Endothelial cell of umbilical vein (primary cell): ENCODE results near the gene WBP2. TPM values are rescaled to one million over a fixed set of nuclear protein-coding genes. Genes with fewer than 3 reads are reported as not detected.

Source experiments
- BruUV-seq: library from RNA; stranded (reverse); fragments of 400-500 nt; replicated peaks from 2 replicates; lab custom pipeline; 2021; lab: Mats Ljungman, UMichigan
- CTCF ChIA-PET: fragments of 300-600, 350-600 bp; sonication (Branson Sonifier 250); formaldehyde crosslinking; loops from one replicate; lab custom pipeline; 2021; ENCODE audit warnings: antibody characterized with exemption, inconsistent platforms; lab: Charles Lee
- POLR2A ChIA-PET: fragments of 300-600, 350-600 bp; sonication (Branson Sonifier 250); formaldehyde crosslinking; loops from one replicate; lab custom pipeline; 2021; ENCODE audit warnings: antibody characterized with exemption, inconsistent platforms; lab: Charles Lee
- DNase-seq: peaks from one replicate; pipeline ENCODE4 v3.0.0-alpha.2; 2011; ENCODE audit warnings: low read depth, low spot score
- FAIRE-seq: peaks from 2 replicates; lab custom pipeline; 2011; peaks lifted over from hg19 to GRCh38; lab: Jason Lieb, UNC
- H2AFZ ChIP-seq: 2 replicates; pipeline ENCODE4 v1.6.0; 2012; ENCODE audit warnings: low read depth, low read length, control low read depth, inconsistent platforms
- H3K27ac ChIP-seq: 2 replicates; pipeline ENCODE4 v1.5.1; 2011; ENCODE audit warnings: low read depth, mild to moderate bottlenecking, control low read depth, low read length, moderate library complexity; ENCODE audit not compliant: insufficient read depth
- H3K27me3 ChIP-seq, 2 experiments: 2 replicates each; pipeline versions ENCODE4 v1.6.0 to v1.6.1; 2011; ENCODE audit warnings: low read length in 2 of 2, mixed read lengths in 1 of 2; ENCODE audit not compliant: control insufficient read depth in 2 of 2, insufficient read depth in 2 of 2
- H3K36me3 ChIP-seq, 2 experiments: 2 replicates in 1 of 2; 3 replicates in 1 of 2; pipeline ENCODE4 v1.5.1; 2011; ENCODE audit warnings: low read length in 2 of 2, mild to moderate bottlenecking in 1 of 2, moderate library complexity in 1 of 2; ENCODE audit not compliant: control insufficient read depth in 2 of 2, insufficient read depth in 2 of 2; ENCODE audit errors: extremely low read depth in 1 of 2
- H3K4me1 ChIP-seq: 3 replicates; pipeline ENCODE4 v1.5.1; 2011; ENCODE audit warnings: mild to moderate bottlenecking, low read length; ENCODE audit not compliant: control insufficient read depth, insufficient read depth; ENCODE audit errors: extremely low read depth
- H3K4me2 ChIP-seq: 2 replicates; pipeline ENCODE4 v1.6.1; 2011; ENCODE audit warnings: low read length, control low read depth, mixed read lengths; ENCODE audit not compliant: insufficient read depth
- H3K4me3 ChIP-seq, 3 experiments: fragments of 200-600 bp in 1 of 3; sonication (generic), shearing (Covaris generic) in 1 of 3; replicated peaks in 1 of 3; 2 replicates each; pipeline ENCODE4 v1.5.1; 2011 to 2016; ENCODE audit warnings: control low read depth in 3 of 3, low read length in 3 of 3, mild to moderate bottlenecking in 2 of 3, inconsistent platforms in 1 of 3, low read depth in 1 of 3, moderate library complexity in 1 of 3; ENCODE audit not compliant: insufficient read depth in 1 of 3
- H3K79me2 ChIP-seq: 2 replicates; pipeline ENCODE4 v1.6.0; 2012; ENCODE audit warnings: low read length, inconsistent platforms; ENCODE audit not compliant: control insufficient read depth, insufficient read depth
- H3K9ac ChIP-seq: replicated peaks from 2 replicates; pipeline ENCODE3; 2011; ENCODE audit warnings: low read length, control low read depth; ENCODE audit not compliant: insufficient read depth; ENCODE audit errors: extremely low read depth
- H3K9me1 ChIP-seq: replicated peaks from 3 replicates; pipeline ENCODE4 v1.6.0; 2011; ENCODE audit warnings: mild to moderate bottlenecking, low read length; ENCODE audit not compliant: control insufficient read depth, insufficient read depth; ENCODE audit errors: extremely low read depth
- H3K9me3 ChIP-seq: replicated peaks from 2 replicates; pipeline ENCODE4 v1.5.1; 2012; ENCODE audit warnings: low read length, inconsistent platforms; ENCODE audit not compliant: control insufficient read depth, insufficient read depth
- H4K20me1 ChIP-seq: replicated peaks from 2 replicates; pipeline ENCODE3; 2011; ENCODE audit warnings: mild to moderate bottlenecking, low read length; ENCODE audit not compliant: control insufficient read depth, insufficient read depth; ENCODE audit errors: extremely low read depth
- EZH2 ChIP-seq: IDR thresholded peaks from 2 replicates; pipeline ENCODE4 v1.6.1; 2012; ENCODE audit warnings: borderline replicate concordance, low read depth, mild to moderate bottlenecking, moderate library complexity, low read length, inconsistent platforms; ENCODE audit not compliant: severe bottlenecking
- FOS ChIP-seq: IDR thresholded peaks from 2 replicates; pipeline ENCODE4 v1.6.1; 2011; ENCODE audit warnings: mild to moderate bottlenecking, low read length, moderate library complexity, borderline replicate concordance; ENCODE audit not compliant: insufficient read depth
- GATA2 ChIP-seq: IDR thresholded peaks from 2 replicates; pipeline ENCODE4 v1.7.0; 2011; ENCODE audit warnings: low read depth, mild to moderate bottlenecking, moderate library complexity, mixed read lengths, low read length; ENCODE audit not compliant: insufficient read length, insufficient read depth
- JUN ChIP-seq: IDR thresholded peaks from 2 replicates; pipeline ENCODE4 v1.6.1; 2011; ENCODE audit warnings: borderline replicate concordance, low read depth; ENCODE audit not compliant: insufficient read length, insufficient read depth
- MYC ChIP-seq: IDR thresholded peaks from one replicate; pipeline ENCODE4 v1.6.1; 2011; ENCODE audit warnings: mild to moderate bottlenecking, low read depth, low read length
- POLR2A ChIP-seq: IDR thresholded peaks from 2 replicates; pipeline ENCODE4 v1.6.1; 2012; ENCODE audit warnings: low read depth, mild to moderate bottlenecking, control low read depth, low read length
- POLR2AphosphoS5 ChIP-seq: IDR thresholded peaks from 2 replicates; pipeline ENCODE4 v1.6.1; 2012; ENCODE audit warnings: low read depth, mild to moderate bottlenecking, control low read depth, low read length, moderate library complexity; ENCODE audit not compliant: insufficient read depth
- dilution Hi-C: fragments of 300-500 bp; cut with MboI; formaldehyde crosslinking; loops from one replicate; pipeline ENCODE4 v1.15.0; 2019; ENCODE audit warnings: low sequenced_read_pairs; ENCODE audit not compliant: extremely low pct_ligation_motif_present
- intact Hi-C: fragments of 100-400 bp; cut with micrococcal nuclease; formaldehyde crosslinking; loops from one replicate; pipeline ENCODE4 v1.10.0; 2022
- polyA plus RNA-seq, 4 experiments: library from polyadenylated mRNA; depleted of rRNA in 3 of 4; stranded (reverse) in 3 of 4; unstranded in 1 of 4; fragments of >200 nt; gene quantifications; 2 replicates each; pipeline versions ENCODE4 v1.2.1 to v1.2.3, GENCODE V29; 2011 to 2012; ENCODE audit warnings: missing spikeins in 1 of 4
- total RNA-seq: library from RNA; stranded (reverse); gene quantifications from 2 replicates; pipeline ENCODE4 v1.2.3, GENCODE V29; 2021
- TF ChIP-seq, protein P1 (sequence below), 2 donors: IDR thresholded peaks; 1 replicate in 1 of 2; 2 replicates in 1 of 2; pipeline ENCODE4 v1.5.1; 2011; ENCODE audit warnings: low read length in 2 of 2, mild to moderate bottlenecking in 2 of 2, moderate library complexity in 2 of 2, control low read depth in 1 of 2, inconsistent platforms in 1 of 2, low read depth in 1 of 2; ENCODE audit not compliant: insufficient read depth in 1 of 2; ENCODE audit errors: extremely low read depth in 1 of 2
- TF ChIP-seq, protein P2 (sequence below): IDR thresholded peaks from 2 replicates; pipeline ENCODE4 v1.6.1; 2011; ENCODE audit not compliant: insufficient read depth, insufficient read length

Gene WBP2
- total and polyA plus RNA-seq, 2 donors (not counting 3 experiments of a cell fraction or from before 2014, with no cell fraction given), result 81.5 to 126 TPM

DNA sequence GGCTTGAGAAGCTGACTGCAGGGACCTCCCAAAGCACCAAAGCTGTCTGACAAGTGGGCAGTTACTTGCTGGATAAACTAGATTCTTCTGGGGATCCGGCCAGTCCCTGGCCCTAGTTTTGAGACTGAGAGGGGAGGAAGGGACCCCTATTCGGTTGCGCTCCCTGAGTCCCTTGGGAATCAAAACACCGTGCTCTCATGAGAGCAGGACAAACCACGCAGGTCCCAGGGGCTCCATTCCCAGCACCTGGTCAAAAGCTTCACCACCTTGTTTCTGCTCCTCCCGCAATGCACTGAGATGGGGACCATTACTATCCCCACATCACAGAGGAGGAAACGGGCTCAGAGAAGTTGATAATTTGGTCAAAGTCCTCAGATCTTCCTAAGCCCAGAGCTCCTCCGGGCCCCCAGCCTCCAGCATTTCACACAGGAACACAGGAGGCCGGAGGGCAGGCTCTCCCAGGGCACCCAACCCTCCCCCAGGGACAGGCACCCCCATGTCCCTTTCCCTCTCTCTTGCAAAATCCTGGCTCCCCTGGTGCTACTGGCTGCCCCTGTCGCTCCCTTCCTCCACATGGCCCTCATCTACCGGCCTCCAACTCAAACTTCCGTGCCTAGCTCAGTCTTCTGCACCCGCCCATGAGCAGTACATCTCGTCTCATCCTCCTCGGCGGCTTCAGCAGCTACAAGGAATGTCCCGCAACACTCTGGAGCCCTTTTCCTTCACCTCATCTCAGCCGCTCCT is 38.3 kb upstream of the WBP2 start:
- H4K20me1 ChIP-seq, result no peaks in the 10 kb centered on the region
- no peak for DNase-seq
- H3K9ac ChIP-seq, result no peak overlapping the region
- CTCF ChIA-PET, result interaction anchor here (1.1 to 1.9 kb wide), 3 partner anchors 9 to 110 kb away, joined by 3 to 4 read pairs (median 3); no protein-coding TSS in a partner anchor
- H3K27ac ChIP-seq, result no peak overlapping the region
- POLR2A ChIA-PET, result no interaction called here
- no TSS peak for BruUV-seq
- FAIRE-seq, result no peak
- H3K79me2 ChIP-seq, result peaks cover 22% of the 10 kb centered on the region
- no peak overlapping the region for H2AFZ ChIP-seq
- no peak overlapping the region for H3K4me2 ChIP-seq
- H3K9me3 ChIP-seq, result no peaks in the 10 kb centered on the region
- no peak overlapping the region for H3K4me3 ChIP-seq
- intact Hi-C loops, result no loop called here
- peak; percentile 10 for TF ChIP-seq POLR2A
- TF ChIP-seq, protein P1, sequence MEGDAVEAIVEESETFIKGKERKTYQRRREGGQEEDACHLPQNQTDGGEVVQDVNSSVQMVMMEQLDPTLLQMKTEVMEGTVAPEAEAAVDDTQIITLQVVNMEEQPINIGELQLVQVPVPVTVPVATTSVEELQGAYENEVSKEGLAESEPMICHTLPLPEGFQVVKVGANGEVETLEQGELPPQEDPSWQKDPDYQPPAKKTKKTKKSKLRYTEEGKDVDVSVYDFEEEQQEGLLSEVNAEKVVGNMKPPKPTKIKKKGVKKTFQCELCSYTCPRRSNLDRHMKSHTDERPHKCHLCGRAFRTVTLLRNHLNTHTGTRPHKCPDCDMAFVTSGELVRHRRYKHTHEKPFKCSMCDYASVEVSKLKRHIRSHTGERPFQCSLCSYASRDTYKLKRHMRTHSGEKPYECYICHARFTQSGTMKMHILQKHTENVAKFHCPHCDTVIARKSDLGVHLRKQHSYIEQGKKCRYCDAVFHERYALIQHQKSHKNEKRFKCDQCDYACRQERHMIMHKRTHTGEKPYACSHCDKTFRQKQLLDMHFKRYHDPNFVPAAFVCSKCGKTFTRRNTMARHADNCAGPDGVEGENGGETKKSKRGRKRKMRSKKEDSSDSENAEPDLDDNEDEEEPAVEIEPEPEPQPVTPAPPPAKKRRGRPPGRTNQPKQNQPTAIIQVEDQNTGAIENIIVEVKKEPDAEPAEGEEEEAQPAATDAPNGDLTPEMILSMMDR (IDR thresholded peaks at IDR 0.05; ENCODE audit: extremely low read depth in 1 of 2, insufficient read depth in 1 of 2, low read depth in 1 of 2, low read length in 2 of 2), result no peak
- H3K27me3 ChIP-seq, result no peaks in the 10 kb centered on the region
- no peaks in the 10 kb centered on the region for H3K9me1 ChIP-seq
- dilution Hi-C loops, result no loop called here
- H3K36me3 ChIP-seq, result peaks cover 0 to 15% of the 10 kb centered on the region in 2 experiments
- peaks cover 11% of the 10 kb centered on the region for H3K4me1 ChIP-seq

DNA sequence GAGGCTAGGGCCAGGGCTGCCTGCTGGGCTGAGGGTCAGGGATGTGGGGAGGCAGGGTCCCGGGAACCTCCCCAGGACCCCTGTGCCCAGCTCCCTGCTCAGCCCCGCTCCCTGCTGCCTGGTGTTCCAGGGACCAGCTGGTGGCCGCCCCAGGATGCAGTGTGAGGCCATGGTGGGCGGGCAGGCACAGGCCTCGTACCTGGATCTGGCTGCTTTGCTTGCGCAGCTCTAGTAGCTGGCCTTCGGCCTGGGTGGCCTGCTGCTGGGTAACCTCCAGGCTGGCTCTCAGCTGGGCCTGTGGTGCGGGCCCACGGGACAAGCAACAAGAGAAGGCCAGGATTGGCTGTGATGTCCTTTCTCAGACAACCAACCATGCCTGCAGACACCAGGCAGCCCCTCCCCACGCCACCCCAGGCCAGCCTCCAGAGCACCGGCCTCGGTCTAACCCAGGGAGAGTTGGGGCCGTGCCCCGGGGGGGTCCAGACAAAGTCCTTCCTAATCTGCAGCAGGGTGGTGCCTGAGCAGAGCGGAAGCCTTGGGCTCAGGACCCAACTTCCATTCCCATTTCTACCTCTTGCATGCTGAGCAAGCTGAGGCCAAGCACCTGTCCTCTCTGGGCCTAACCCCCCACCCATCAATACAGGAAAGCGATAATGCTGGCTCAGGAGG is 37.6 kb upstream of the WBP2 start:
- no peak overlapping the region for H3K27ac ChIP-seq
- H3K79me2 ChIP-seq, result peaks cover 22% of the 10 kb centered on the region
- peaks cover 11% of the 10 kb centered on the region for H3K4me1 ChIP-seq
- no peaks in the 10 kb centered on the region for H3K9me1 ChIP-seq
- CTCF ChIA-PET, result interaction anchor here (0.5 to 1.9 kb wide), 4 partner anchors 8 to 109 kb away, joined by 3 to 4 read pairs (median 3); no protein-coding TSS in a partner anchor
- dilution Hi-C loops, result no loop called here
- intact Hi-C loops, result no loop called here
- peaks cover 0 to 15% of the 10 kb centered on the region in 2 experiments for H3K36me3 ChIP-seq
- BruUV-seq, result no TSS peak
- H3K9me3 ChIP-seq, result no peaks in the 10 kb centered on the region
- H3K9ac ChIP-seq, result no peak overlapping the region
- no peak overlapping the region for H3K4me3 ChIP-seq
- no peak for TF ChIP-seq GATA2
- TF ChIP-seq, protein P2, sequence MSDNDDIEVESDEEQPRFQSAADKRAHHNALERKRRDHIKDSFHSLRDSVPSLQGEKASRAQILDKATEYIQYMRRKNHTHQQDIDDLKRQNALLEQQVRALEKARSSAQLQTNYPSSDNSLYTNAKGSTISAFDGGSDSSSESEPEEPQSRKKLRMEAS, result no peak
- no peak for TF ChIP-seq JUN
- TF ChIP-seq EZH2, result no peak
- TF ChIP-seq MYC, result no peak
- TF ChIP-seq POLR2AphosphoS5, result peak; percentile 8
- no peak for TF ChIP-seq FOS
- no peak overlapping the region for H2AFZ ChIP-seq
- POLR2A ChIA-PET, result no interaction called here
- DNase-seq, result no peak
- no peak overlapping the region for H3K4me2 ChIP-seq
- H4K20me1 ChIP-seq, result no peaks in the 10 kb centered on the region
- H3K27me3 ChIP-seq, result no peaks in the 10 kb centered on the region
- no peak for FAIRE-seq
